ENCODE measurements around the gene TAB2.

TAB2 gene

GRCh38 chr6:149392535-149392934 is 75.0 kb downstream of the TAB2 start:
- CTCF ChIA-PET, result interaction anchor here (0.6 kb wide), 2 partner anchors 42 to 350 kb away, joined by 4 read pairs; no protein-coding TSS in a partner anchor
- POLR2A ChIA-PET, result no interaction called here
- TF ChIP-seq YY1 (tag by site-specific recombination; IDR thresholded peaks at IDR 0.05), result no peak
- no peak for TF ChIP-seq ZNF747 (tag by site-specific recombination; IDR thresholded peaks at IDR 0.05)
- no peaks in the 10 kb centered on the region for H3K9me3 ChIP-seq (ENCODE audit: control insufficient read depth, insufficient read depth, low read depth, low read length)
- H3K27ac ChIP-seq (ENCODE audit: extremely low read depth, low read depth, low read length), result no peak overlapping the region
- no peak overlapping the region for H3K4me3 ChIP-seq (ENCODE audit: low read depth, low read length)
- no peaks in the 10 kb centered on the region for H3K4me1 ChIP-seq (ENCODE audit: control insufficient read depth, insufficient read depth, low read length)
- H3K36me3 ChIP-seq (ENCODE audit: control insufficient read depth in 2 of 2, insufficient read depth in 1 of 2, low read length in 2 of 2), result peaks cover 0 to 17% of the 10 kb centered on the region in 2 experiments; a peak in 2 of 3 replicates

GRCh38 chr6:149393002-149393679 is 75.6 kb downstream of the TAB2 start:
- CTCF ChIA-PET, result interaction anchor here (0.6 kb wide), 2 partner anchors 43 to 350 kb away, joined by 4 read pairs; no protein-coding TSS in a partner anchor

DNA sequence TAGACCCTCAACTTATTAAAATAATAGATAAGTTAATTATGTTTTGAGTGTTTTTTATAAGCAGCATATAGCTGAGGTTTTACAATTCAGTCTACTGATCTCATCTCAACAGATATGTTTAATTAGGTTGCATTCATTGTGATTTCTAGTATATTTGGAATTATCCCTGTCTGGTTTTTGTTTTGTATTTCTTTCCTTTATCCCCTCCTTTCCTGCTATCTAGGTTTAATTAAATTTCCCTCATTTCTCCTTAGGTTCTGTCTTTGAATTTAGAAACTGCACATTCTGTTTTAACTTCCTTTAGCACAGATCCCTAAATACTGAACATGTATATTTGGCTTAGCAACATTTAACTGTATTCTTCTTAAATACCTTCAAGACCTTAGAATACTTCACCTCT is 77.7 kb downstream of the TAB2 start:
- ChIA-PET CTCF (no interaction called here), POLR2A (no interaction called here)
- no peak overlapping the region for H3K4me3 ChIP-seq (ENCODE audit: low read depth, low read length)
- peaks cover 15 to 29% of the 10 kb centered on the region in 2 experiments for H3K36me3 ChIP-seq (ENCODE audit: control insufficient read depth in 2 of 2, insufficient read depth in 1 of 2, low read length in 2 of 2)
- no peak for TF ChIP-seq ATF2 (tag by site-specific recombination; IDR thresholded peaks at IDR 0.05; ENCODE audit: low read depth)
- TF ChIP-seq ZNF837 (tag by site-specific recombination; IDR thresholded peaks at IDR 0.05), result no peak
- no peak for TF ChIP-seq ZNF664 (tag by site-specific recombination; IDR thresholded peaks at IDR 0.05)
- no peak for TF ChIP-seq GLI4 (tag by site-specific recombination; IDR thresholded peaks at IDR 0.05)
- no peak for TF ChIP-seq ZNF2 (tag by site-specific recombination; IDR thresholded peaks at IDR 0.05)
- TF ChIP-seq ZFHX2 (tag by site-specific recombination; conservative IDR thresholded peaks at IDR 0.05), result no peak
- TF ChIP-seq ZNF555 (tag by site-specific recombination; conservative IDR thresholded peaks at IDR 0.05), result no peak
- TF ChIP-seq ZNF112 (tag by site-specific recombination; IDR thresholded peaks at IDR 0.05), result no peak
- TF ChIP-seq TCF7L2 (IDR thresholded peaks at IDR 0.05; ENCODE audit: borderline replicate concordance, low read depth, low read length), result no peak
- TF ChIP-seq ZNF610 (tag by site-specific recombination; IDR thresholded peaks at IDR 0.05; ENCODE audit: borderline replicate concordance), result no peak
- no peak for TF ChIP-seq SP7 (tag by site-specific recombination; IDR thresholded peaks at IDR 0.05)
- TF ChIP-seq INSM2 (tag by site-specific recombination; IDR thresholded peaks at IDR 0.05), result no peak
- no peak overlapping the region for H3K27ac ChIP-seq (ENCODE audit: extremely low read depth, low read depth, low read length)
- H3K4me1 ChIP-seq (ENCODE audit: control insufficient read depth, insufficient read depth, low read length), result no peaks in the 10 kb centered on the region
- no peaks in the 10 kb centered on the region for H3K9me3 ChIP-seq (ENCODE audit: control insufficient read depth, insufficient read depth, low read depth, low read length)

More at GRCh38 chr6:149393002-149393679, 75.6 kb downstream of the TAB2 start:
- Histone ChIP-seq H3K36me3 (ENCODE audit: control insufficient read depth in 2 of 2, insufficient read depth in 1 of 2, low read length in 2 of 2) (peaks cover 0 to 18% of the 10 kb centered on the region in 2 experiments; a peak in 2 of 3 replicates), H3K27ac (ENCODE audit: extremely low read depth, low read depth, low read length) (no peak overlapping the region), H3K9me3 (ENCODE audit: control insufficient read depth, insufficient read depth, low read depth, low read length) (no peaks in the 10 kb centered on the region), H3K4me1 (ENCODE audit: control insufficient read depth, insufficient read depth, low read length) (no peaks in the 10 kb centered on the region), H3K4me3 (ENCODE audit: low read depth, low read length) (no peak overlapping the region)
- POLR2A ChIA-PET, result no interaction called here
- TF ChIP-seq REST (tag by site-specific recombination; IDR thresholded peaks at IDR 0.05) (no peak), ZNF555 (tag by site-specific recombination; conservative IDR thresholded peaks at IDR 0.05) (no peak)
